Neural cell (in vitro differentiated cells): ENCODE data around the gene SLN. TPM values are rescaled to one million over a fixed set of nuclear protein-coding genes. Genes with fewer than 3 reads are reported as not detected.

Source experiments
- H2AFZ ChIP-seq: fragments of 200-600, 300-800 bp; sonication (generic), shearing (Covaris generic); 2 replicates; pipeline ENCODE4 v1.6.0; 2014; ENCODE audit warnings: low read depth, mild to moderate bottlenecking, antibody characterized with exemption, low read length, moderate library complexity
- H3F3A ChIP-seq: fragments of 200-600 bp; shearing (Covaris generic); 2 replicates; pipeline ENCODE4 v1.6.1; 2016; ENCODE audit warnings: mild to moderate bottlenecking, moderate library complexity, mixed read lengths, antibody characterized with exemption, low read length; ENCODE audit not compliant: insufficient read depth, poor library complexity, severe bottlenecking
- H3K27ac ChIP-seq: fragments of 200-600, 300-800 bp; sonication (generic), shearing (Covaris generic); 2 replicates; pipeline ENCODE4 v1.5.1; 2014; ENCODE audit warnings: mild to moderate bottlenecking, low read length, moderate library complexity
- H3K27me3 ChIP-seq: fragments of 300-800, 200-600 bp; sonication (generic), shearing (Covaris generic); 2 replicates; pipeline ENCODE4 v1.6.0; 2014; ENCODE audit warnings: mild to moderate bottlenecking, low read depth, low read length, moderate library complexity; ENCODE audit not compliant: insufficient read depth
- H3K36me3 ChIP-seq: fragments of 300-800, 200-600 bp; sonication (generic), shearing (Covaris generic); 2 replicates; pipeline ENCODE4 v1.5.1; 2014; ENCODE audit warnings: mild to moderate bottlenecking, antibody characterized with exemption, low read length, moderate library complexity; ENCODE audit not compliant: insufficient read depth
- H3K4me2 ChIP-seq: fragments of 300-800, 200-600 bp; sonication (generic), shearing (Covaris generic); 2 replicates; pipeline ENCODE4 v1.6.0; 2014; ENCODE audit warnings: mild to moderate bottlenecking, low read length
- H3K4me3 ChIP-seq: fragments of 300-800, 200-600 bp; sonication (generic), shearing (Covaris generic); 2 replicates; pipeline ENCODE4 v1.5.1; 2014; ENCODE audit warnings: mild to moderate bottlenecking, low read length, moderate library complexity
- H3K79me2 ChIP-seq: fragments of 200-600 bp; shearing (Covaris generic); replicated peaks from 2 replicates; pipeline ENCODE4 v1.6.0; 2014; ENCODE audit warnings: mild to moderate bottlenecking, low read length, moderate library complexity; ENCODE audit not compliant: insufficient read depth
- H3K9ac ChIP-seq: fragments of 300-800, 200-600 bp; sonication (generic), shearing (Covaris generic); 2 replicates; pipeline ENCODE4 v1.6.1; 2016; ENCODE audit warnings: mild to moderate bottlenecking, low read length, mixed read lengths
- H3K9me2 ChIP-seq: fragments of 200-600 bp; shearing (Covaris generic); 2 replicates; pipeline ENCODE4 v1.6.1; 2016; ENCODE audit warnings: mild to moderate bottlenecking, low read length, mixed read lengths; ENCODE audit not compliant: insufficient read depth
- H3K9me3 ChIP-seq: fragments of 200-600, 300-800 bp; sonication (generic), shearing (Covaris generic); 2 replicates; pipeline ENCODE4 v1.6.1; 2016; ENCODE audit warnings: mild to moderate bottlenecking, mixed run types, low read length, moderate library complexity, mixed read lengths
- H4K20me1 ChIP-seq: fragments of 200-600 bp; shearing (Covaris generic); 2 replicates; pipeline ENCODE4 v1.6.1; 2016; ENCODE audit warnings: mild to moderate bottlenecking, mixed run types; ENCODE audit not compliant: insufficient read depth
- CTCF ChIP-seq: fragments of 450-650 bp; IDR thresholded peaks from 2 replicates; pipeline ENCODE4 v1.5.1; 2014; ENCODE audit warnings: antibody characterized with exemption, mild to moderate bottlenecking, moderate library complexity; ENCODE audit not compliant: poor library complexity, severe bottlenecking
- EP300 ChIP-seq: fragments of 450-650 bp; conservative IDR thresholded peaks from 2 replicates; pipeline ENCODE4 v1.6.1; 2014; ENCODE audit warnings: antibody characterized with exemption, mild to moderate bottlenecking, moderate library complexity; ENCODE audit not compliant: poor library complexity, severe bottlenecking
- EZH2 ChIP-seq: fragments of 200-600, 300-800 bp; shearing (Covaris generic), sonication (generic); IDR thresholded peaks from 2 replicates; pipeline ENCODE4 v1.6.1; 2014; ENCODE audit warnings: antibody characterized with exemption, low read length, borderline replicate concordance, mild to moderate bottlenecking; ENCODE audit not compliant: insufficient read depth, poor library complexity, severe bottlenecking
- MXI1 ChIP-seq: fragments of 450-650 bp; conservative IDR thresholded peaks from 2 replicates; pipeline ENCODE4 v1.6.1; 2014; ENCODE audit warnings: antibody characterized with exemption, mild to moderate bottlenecking; ENCODE audit not compliant: poor library complexity, severe bottlenecking
- POLR2AphosphoS5 ChIP-seq: IDR thresholded peaks from 2 replicates; pipeline ENCODE4 v1.6.1; 2012
- RAD21 ChIP-seq: fragments of 450-650 bp; conservative IDR thresholded peaks from 2 replicates; pipeline ENCODE4 v1.6.1; 2014; ENCODE audit warnings: antibody characterized with exemption, mild to moderate bottlenecking, moderate library complexity
- REST ChIP-seq: IDR thresholded peaks from 2 replicates; pipeline ENCODE4 v1.6.1; 2012; ENCODE audit warnings: borderline replicate concordance
- SMC3 ChIP-seq: fragments of 450-650 bp; conservative IDR thresholded peaks from 2 replicates; pipeline ENCODE4 v1.6.1; 2014; ENCODE audit warnings: antibody characterized with exemption, mild to moderate bottlenecking, moderate library complexity; ENCODE audit not compliant: poor library complexity
- TAF1 ChIP-seq: IDR thresholded peaks from 2 replicates; pipeline ENCODE4 v1.6.1; 2012; ENCODE audit warnings: low read depth
- polyA plus RNA-seq: library from polyadenylated mRNA; depleted of rRNA; stranded (reverse); fragments of >200 nt; gene quantifications from 2 replicates; pipeline ENCODE4 v1.2.3, GENCODE V29; 2014

The SLN gene
- polyA plus RNA-seq, 1 donor from 2014 or later: not detected

GRCh38 chr11:107757661-107758060, 45.8 kb upstream of the SLN start:
- Histone ChIP-seq H3K9me2 (no peaks in the 10 kb centered on the region), H3K27ac (no peak overlapping the region), H3K36me3 (no peaks in the 10 kb centered on the region), H3K27me3 (no peaks in the 10 kb centered on the region), H2AFZ (no peak overlapping the region), H3K4me3 (no peak overlapping the region), H3K9ac (no peak overlapping the region), H3K9me3 (no peaks in the 10 kb centered on the region), H3F3A (no peaks in the 10 kb centered on the region), H3K79me2 (no peaks in the 10 kb centered on the region), H4K20me1 (no peaks in the 10 kb centered on the region), H3K4me2 (no peak overlapping the region)
- TF ChIP-seq EP300 (no peak), TAF1 (no peak), SMC3 (no peak), POLR2AphosphoS5 (no peak), RAD21 (no peak), CTCF (no peak), MXI1 (no peak), EZH2 (no peak), REST (no peak)

- no peaks in the 10 kb centered on the region for H3K79me2 ChIP-seq
- H3K36me3 ChIP-seq: no peaks in the 10 kb centered on the region
- no peak overlapping the region for H3K27ac ChIP-seq
- no peak overlapping the region for H3K9ac ChIP-seq
- no peak overlapping the region for H2AFZ ChIP-seq
- H3K9me3 ChIP-seq: no peaks in the 10 kb centered on the region
- no peak overlapping the region for H3K4me2 ChIP-seq
- no peak for TF ChIP-seq TAF1
- TF ChIP-seq CTCF: no peak
- no peak for TF ChIP-seq EZH2
- H3K27me3 ChIP-seq: no peaks in the 10 kb centered on the region
- no peaks in the 10 kb centered on the region for H4K20me1 ChIP-seq
- H3K9me2 ChIP-seq: no peaks in the 10 kb centered on the region
- H3F3A ChIP-seq: no peaks in the 10 kb centered on the region
- no peak overlapping the region for H3K4me3 ChIP-seq
Observed at GRCh38 chr11:107756553-107756952, 44.7 kb upstream of the SLN start.
